Central memory CD8-positive, alpha-beta T cell (primary cell): ENCODE data around the gene INTS6.

Experiments
- ATAC-seq: fragments of 150-1000 bp; cut with Tn5 transposase; replicated peaks from 2 replicates; pipeline ENCODE4 v1.10.0; 2022; ENCODE audit warnings: mild to moderate bottlenecking, moderate FRiP score, moderate number of reproducible peaks; ENCODE audit not compliant: poor library complexity, severe bottlenecking; ENCODE audit errors: extremely low read depth
- DNase-seq, 2 donors: peaks; one replicate each; pipeline ENCODE4 v3.0.0; 2021; ENCODE audit warnings: low spot score in 2 of 2
- H3K27ac Mint-ChIP-seq: one replicate; pipeline ENCODE4 v1.8.0; 2022; ENCODE audit warnings: low read depth, mild to moderate bottlenecking, moderate library complexity, mixed read lengths
- H3K27me3 Mint-ChIP-seq: one replicate; pipeline ENCODE4 v1.8.0; 2022; ENCODE audit warnings: mixed read lengths
- H3K36me3 Mint-ChIP-seq: one replicate; pipeline ENCODE4 v1.8.0; 2022; ENCODE audit warnings: mild to moderate bottlenecking, moderate library complexity, mixed read lengths; ENCODE audit not compliant: insufficient read depth
- H3K4me1 Mint-ChIP-seq: one replicate; pipeline ENCODE4 v1.8.0; 2022; ENCODE audit warnings: mixed read lengths
- H3K4me3 Mint-ChIP-seq: one replicate; pipeline ENCODE4 v1.8.0; 2022; ENCODE audit warnings: mild to moderate bottlenecking, moderate library complexity, mixed read lengths
- H3K9me3 Mint-ChIP-seq: one replicate; pipeline ENCODE4 v1.8.0; 2022; ENCODE audit warnings: mixed read lengths

INTS6 gene

DNA sequence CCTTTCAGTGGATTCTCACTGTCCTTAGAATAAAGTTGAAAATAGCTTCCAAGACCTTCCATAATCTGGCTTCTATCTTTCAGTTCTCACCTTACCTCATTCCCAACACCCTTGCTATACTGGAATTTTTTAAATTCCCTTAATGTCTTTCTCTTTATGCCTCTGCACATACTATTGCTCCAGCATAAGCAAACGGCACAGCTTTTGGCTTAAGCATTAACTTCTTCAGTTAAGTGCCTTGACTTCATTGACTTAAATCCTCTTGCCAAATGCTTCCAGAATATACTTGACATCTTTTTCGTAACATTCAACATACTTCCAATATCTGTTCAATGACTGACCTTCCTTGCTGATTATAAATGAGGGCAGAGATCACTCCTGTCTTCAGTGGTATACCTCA is 79.4 kb downstream of the INTS6 start:
- no peak for ATAC-seq
- H3K4me1 Mint-ChIP-seq: no peaks in the 10 kb centered on the region
- H3K27me3 Mint-ChIP-seq: no peaks in the 10 kb centered on the region
- H3K9me3 Mint-ChIP-seq: no peaks in the 10 kb centered on the region
- H3K27ac Mint-ChIP-seq: no peak overlapping the region
- no peak overlapping the region for H3K4me3 Mint-ChIP-seq
- DNase-seq: no peak
- peaks cover 51% of the 10 kb centered on the region for H3K36me3 Mint-ChIP-seq

- no peak overlapping the region for H3K4me3 Mint-ChIP-seq
- no peak for ATAC-seq
- H3K4me1 Mint-ChIP-seq: no peaks in the 10 kb centered on the region
- H3K27me3 Mint-ChIP-seq: no peaks in the 10 kb centered on the region
- no peak overlapping the region for H3K27ac Mint-ChIP-seq
- DNase-seq: no peak
- no peaks in the 10 kb centered on the region for H3K9me3 Mint-ChIP-seq
- H3K36me3 Mint-ChIP-seq: peaks cover 45% of the 10 kb centered on the region
Measured at GRCh38 chr13:51371768-51372399, 81.0 kb downstream of the INTS6 start.

GRCh38 chr13:51370811-51371210 is 82.0 kb downstream of the INTS6 start:
- DNase-seq: no peak
- H3K4me1 Mint-ChIP-seq: no peaks in the 10 kb centered on the region
- H3K36me3 Mint-ChIP-seq: peaks cover 45% of the 10 kb centered on the region
- ATAC-seq: no peak
- no peaks in the 10 kb centered on the region for H3K27me3 Mint-ChIP-seq
- no peak overlapping the region for H3K27ac Mint-ChIP-seq
- no peak overlapping the region for H3K4me3 Mint-ChIP-seq
- no peaks in the 10 kb centered on the region for H3K9me3 Mint-ChIP-seq

DNA sequence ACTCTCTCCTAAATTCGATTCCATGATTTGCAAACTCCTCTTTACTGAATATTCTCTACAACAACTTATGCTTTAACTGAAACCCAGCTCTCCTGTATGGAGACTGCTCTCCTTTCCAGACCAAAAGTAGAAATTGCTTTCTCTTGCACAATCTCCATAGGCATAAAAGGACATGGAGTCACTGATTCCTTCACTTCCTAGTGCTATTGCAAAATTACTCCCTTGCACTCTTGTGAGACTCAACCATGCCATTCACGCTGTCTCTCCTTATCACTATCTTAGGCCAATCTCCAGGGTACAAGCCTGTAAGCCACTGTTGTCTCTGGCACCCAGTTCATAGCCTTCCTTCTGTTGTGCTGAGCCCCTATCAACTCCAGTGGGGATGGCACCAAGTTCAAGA is 82.7 kb downstream of the INTS6 start:
- H3K27me3 Mint-ChIP-seq: no peaks in the 10 kb centered on the region
- no peaks in the 10 kb centered on the region for H3K9me3 Mint-ChIP-seq
- ATAC-seq (no peak), DNase-seq (no peak)
- peaks cover 45% of the 10 kb centered on the region for H3K36me3 Mint-ChIP-seq
- no peak overlapping the region for H3K4me3 Mint-ChIP-seq
- H3K27ac Mint-ChIP-seq: peak overlapping the region; percentile 0
- no peaks in the 10 kb centered on the region for H3K4me1 Mint-ChIP-seq

- Mint-ChIP-seq H3K36me3 (peaks cover 43% of the 10 kb centered on the region), H3K27ac (no peak overlapping the region), H3K9me3 (no peaks in the 10 kb centered on the region), H3K27me3 (no peaks in the 10 kb centered on the region), H3K4me3 (no peak overlapping the region), H3K4me1 (no peaks in the 10 kb centered on the region)
- no peak for DNase-seq
- no peak for ATAC-seq
Measured at GRCh38 chr13:51364404-51365008, 88.3 kb downstream of the INTS6 start.

- no peak overlapping the region for H3K27ac Mint-ChIP-seq
- ATAC-seq (no peak), DNase-seq (no peak)
- H3K4me1 Mint-ChIP-seq: no peaks in the 10 kb centered on the region
- H3K27me3 Mint-ChIP-seq: no peaks in the 10 kb centered on the region
- H3K9me3 Mint-ChIP-seq: no peaks in the 10 kb centered on the region
- H3K4me3 Mint-ChIP-seq: no peak overlapping the region
- H3K36me3 Mint-ChIP-seq: peaks cover 34% of the 10 kb centered on the region
Measured at GRCh38 chr13:51363625-51364024, 89.2 kb downstream of the INTS6 start.

GRCh38 chr13:51361106-51361505 is 91.7 kb downstream of the INTS6 start:
- DNase-seq (no peak), ATAC-seq (no peak)
- H3K27me3 Mint-ChIP-seq: no peaks in the 10 kb centered on the region
- H3K4me3 Mint-ChIP-seq: no peak overlapping the region
- no peaks in the 10 kb centered on the region for H3K4me1 Mint-ChIP-seq
- H3K27ac Mint-ChIP-seq: peak overlapping the region; percentile 62
- no peaks in the 10 kb centered on the region for H3K9me3 Mint-ChIP-seq
- H3K36me3 Mint-ChIP-seq: peaks cover 23% of the 10 kb centered on the region

DNA sequence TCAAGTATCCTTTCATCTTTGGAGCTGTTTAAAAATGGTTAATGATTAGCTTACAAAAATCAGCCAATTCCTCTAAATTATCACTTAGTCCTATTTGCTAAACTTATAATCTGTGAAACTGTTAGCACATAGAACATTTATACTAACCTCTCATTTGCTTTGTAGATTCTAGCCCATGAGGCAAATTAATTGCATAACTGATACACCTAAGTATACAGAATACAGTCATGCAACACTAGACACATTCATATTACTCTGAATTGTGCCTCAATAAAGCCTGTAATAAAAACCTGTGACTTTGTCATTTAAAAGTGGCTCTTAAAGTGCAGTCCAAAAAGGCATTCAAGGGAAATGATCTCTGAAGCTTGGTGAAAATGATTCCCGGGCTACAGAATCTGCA is 92.3 kb downstream of the INTS6 start:
- H3K4me3 Mint-ChIP-seq: no peak overlapping the region
- no peak for DNase-seq
- no peaks in the 10 kb centered on the region for H3K9me3 Mint-ChIP-seq
- H3K4me1 Mint-ChIP-seq: no peaks in the 10 kb centered on the region
- H3K36me3 Mint-ChIP-seq: peaks cover 18% of the 10 kb centered on the region
- H3K27me3 Mint-ChIP-seq: no peaks in the 10 kb centered on the region
- ATAC-seq: no peak
- H3K27ac Mint-ChIP-seq: no peak overlapping the region

- Mint-ChIP-seq H3K9me3 (no peaks in the 10 kb centered on the region), H3K4me3 (no peak overlapping the region), H3K36me3 (peaks cover 8% of the 10 kb centered on the region), H3K4me1 (no peaks in the 10 kb centered on the region), H3K27me3 (no peaks in the 10 kb centered on the region), H3K27ac (no peak overlapping the region)
- DNase-seq (no peak), ATAC-seq (no peak)
Measured at GRCh38 chr13:51359352-51359751, 93.5 kb downstream of the INTS6 start.

GRCh38 chr13:51357928-51358595 is 94.8 kb downstream of the INTS6 start:
- DNase-seq: no peak
- peak overlapping the region; percentile 47 for H3K27ac Mint-ChIP-seq
- H3K4me3 Mint-ChIP-seq: no peak overlapping the region
- no peaks in the 10 kb centered on the region for H3K9me3 Mint-ChIP-seq
- ATAC-seq: no peak
- no peaks in the 10 kb centered on the region for H3K4me1 Mint-ChIP-seq
- H3K27me3 Mint-ChIP-seq: no peaks in the 10 kb centered on the region
- H3K36me3 Mint-ChIP-seq: peaks cover 8% of the 10 kb centered on the region

- Mint-ChIP-seq H3K27ac (no peak overlapping the region), H3K27me3 (no peaks in the 10 kb centered on the region), H3K4me1 (no peaks in the 10 kb centered on the region), H3K9me3 (no peaks in the 10 kb centered on the region), H3K4me3 (no peak overlapping the region), H3K36me3 (no peaks in the 10 kb centered on the region)
- no peak for DNase-seq
- ATAC-seq: no peak
Measured at GRCh38 chr13:51355217-51355616, 97.6 kb downstream of the INTS6 start.

- ATAC-seq: no peak
- no peaks in the 10 kb centered on the region for H3K4me1 Mint-ChIP-seq
- H3K9me3 Mint-ChIP-seq: no peaks in the 10 kb centered on the region
- no peak overlapping the region for H3K4me3 Mint-ChIP-seq
- DNase-seq: no peak
- H3K27me3 Mint-ChIP-seq: no peaks in the 10 kb centered on the region
- H3K36me3 Mint-ChIP-seq: peaks cover 3% of the 10 kb centered on the region
- H3K27ac Mint-ChIP-seq: no peak overlapping the region
Measured at GRCh38 chr13:51349016-51349415, 103.8 kb downstream of the INTS6 start.
